Suppressor macrophage treated with lipopolysaccharide for 4 hours (primary cell): ENCODE measurements around the gene NPC1L1.

Experiments
- DNase-seq: peaks from one replicate; pipeline ENCODE4 v3.0.0-alpha.2; 2020

Gene NPC1L1

DNA sequence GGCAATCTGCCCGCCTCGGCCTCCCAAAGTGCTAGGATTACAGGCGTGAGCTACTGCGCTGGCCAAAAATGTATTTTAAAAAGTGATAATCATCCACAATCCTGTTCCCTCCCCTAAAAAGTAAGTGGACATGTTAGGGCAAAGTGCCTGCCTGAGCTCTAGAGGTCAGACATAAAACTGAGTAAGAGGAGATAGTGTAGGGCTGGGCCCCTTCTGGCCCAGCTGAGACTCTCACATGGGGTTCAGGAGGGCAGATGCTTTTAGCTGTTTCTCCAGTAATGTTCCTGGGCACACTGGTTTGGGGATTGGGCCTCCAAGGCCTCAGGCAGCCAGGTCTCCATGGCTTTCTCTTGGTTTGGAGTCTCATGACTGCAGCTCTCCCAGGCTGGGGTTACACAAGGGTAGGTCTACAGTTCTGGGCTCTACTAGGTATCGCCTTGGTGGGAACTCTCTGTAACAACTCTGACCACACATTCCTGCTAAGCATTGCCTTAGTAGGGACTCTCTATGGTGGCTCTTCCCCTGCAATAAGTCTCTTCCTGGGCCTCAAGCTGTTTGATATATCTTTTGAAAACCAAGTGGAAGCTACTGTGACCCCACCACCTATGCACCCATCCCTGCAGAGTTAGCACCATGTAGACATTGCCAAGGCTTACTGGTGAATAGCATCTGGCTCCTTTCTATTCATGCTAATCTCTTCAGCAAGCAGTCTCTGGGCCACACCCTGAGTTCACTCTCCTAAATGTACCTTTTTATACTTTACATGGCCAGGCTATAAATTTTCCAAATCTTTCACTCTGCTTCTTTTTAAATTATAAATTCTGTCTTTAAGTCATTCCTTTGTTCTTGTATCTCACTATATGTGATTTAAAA lies 43.7 kb downstream of the NPC1L1 start:
- DNase-seq, result no peak

DNA sequence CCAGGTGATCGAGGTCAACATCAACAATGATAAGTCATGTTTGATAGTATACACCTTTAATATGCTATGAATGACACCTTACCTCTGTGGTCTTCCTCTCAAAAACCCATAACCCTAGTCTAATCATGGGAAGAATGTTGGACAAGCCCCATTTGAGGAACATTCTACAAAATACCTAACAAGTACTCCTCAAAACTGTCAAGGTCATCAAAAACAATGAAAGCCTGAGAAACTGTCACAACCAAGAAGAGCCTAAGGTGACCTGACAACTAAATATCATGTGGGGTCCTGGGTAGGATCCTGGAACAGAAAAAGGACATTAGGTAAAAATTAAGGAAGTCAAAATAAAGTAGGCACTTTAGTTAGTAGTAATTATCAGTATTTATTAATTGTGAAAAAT lies 44.7 kb downstream of the NPC1L1 start:
- DNase-seq, result no peak

DNA sequence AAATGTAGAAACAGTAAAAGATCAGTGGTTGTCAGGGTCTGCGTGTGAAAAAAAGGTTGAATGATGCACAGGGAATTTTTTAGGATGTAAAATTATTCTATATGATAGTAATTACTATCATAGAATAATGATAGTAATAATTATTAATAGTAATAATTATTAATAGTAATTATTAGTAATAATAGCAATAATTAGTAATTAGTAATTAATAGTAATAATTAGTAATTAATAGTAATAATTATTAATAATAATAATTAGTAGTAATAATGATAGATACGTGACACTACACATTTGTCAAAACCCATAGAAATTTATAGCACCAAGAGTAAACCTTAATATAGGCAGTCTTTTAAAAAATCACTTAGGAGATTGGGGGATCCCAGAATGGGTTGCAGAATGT lies 46.2 kb downstream of the NPC1L1 start:
- DNase-seq, result no peak

DNA sequence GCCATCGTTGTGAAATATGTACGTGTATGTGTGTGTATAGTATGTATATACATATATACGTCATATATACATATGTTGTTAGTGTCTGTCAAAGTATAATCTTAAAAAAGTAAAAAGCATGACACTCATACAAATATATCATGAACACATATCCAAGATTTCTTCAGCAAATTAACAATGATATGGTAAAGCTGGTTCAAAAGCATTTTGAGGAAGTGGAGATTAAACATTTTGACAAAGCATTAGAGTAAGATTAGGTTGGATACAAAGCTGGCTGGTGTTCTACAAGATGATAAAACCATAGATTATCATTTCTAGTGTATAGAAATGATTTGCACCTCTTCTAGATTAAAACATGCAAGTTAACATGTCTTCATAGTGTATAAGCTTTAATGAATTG lies 49.9 kb downstream of the NPC1L1 start:
- peak; percentile 6 for DNase-seq

DNA sequence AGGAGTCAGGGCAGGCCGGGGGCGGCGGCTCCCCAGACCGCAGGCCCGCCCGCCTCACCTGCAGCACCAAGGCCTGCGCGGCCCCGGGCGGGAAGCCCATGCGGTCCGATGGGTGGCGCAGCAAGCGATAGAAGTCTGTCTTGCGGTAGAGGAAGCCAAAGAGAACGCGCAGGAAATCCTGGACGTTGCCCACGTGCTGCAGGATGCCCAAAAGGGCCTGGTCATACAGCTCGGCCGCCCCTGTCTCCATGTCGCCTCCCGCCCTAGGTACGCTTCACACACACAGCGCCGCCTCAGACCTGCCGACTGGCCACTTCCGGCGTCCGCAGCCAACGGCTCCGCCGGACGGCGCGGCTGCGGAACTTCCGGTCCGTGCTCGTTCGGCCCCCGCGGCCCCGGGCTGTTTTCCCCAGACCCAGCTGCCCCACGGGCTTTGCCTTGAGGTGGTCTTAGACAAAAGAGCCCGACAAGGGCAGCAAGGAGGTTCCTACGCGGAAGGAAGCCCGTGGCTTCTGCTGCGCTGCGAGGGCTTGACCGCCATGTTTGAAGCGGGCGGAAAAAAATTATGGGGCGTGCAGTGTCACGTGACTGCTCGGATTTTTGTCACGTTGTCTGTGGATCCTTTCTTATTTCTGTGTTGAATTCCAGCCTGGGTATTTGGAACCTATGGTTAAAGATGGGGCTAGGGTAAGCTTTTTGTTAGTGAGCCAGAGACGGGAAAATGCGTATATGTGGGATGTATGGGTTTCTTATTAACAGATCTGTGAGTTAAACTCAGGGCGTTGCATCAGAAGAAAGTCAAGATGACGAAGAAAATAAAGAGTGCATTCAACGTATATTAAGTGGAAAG lies 50.6 kb downstream of the NPC1L1 start, which contains the start of gene NUDCD3:
NUDCD3 (minus strand) TSS at position 308 of the 850 bp plus-strand sequence; CDS start at position 250, 58 bp downstream.
- peak; percentile 85 for DNase-seq

DNA sequence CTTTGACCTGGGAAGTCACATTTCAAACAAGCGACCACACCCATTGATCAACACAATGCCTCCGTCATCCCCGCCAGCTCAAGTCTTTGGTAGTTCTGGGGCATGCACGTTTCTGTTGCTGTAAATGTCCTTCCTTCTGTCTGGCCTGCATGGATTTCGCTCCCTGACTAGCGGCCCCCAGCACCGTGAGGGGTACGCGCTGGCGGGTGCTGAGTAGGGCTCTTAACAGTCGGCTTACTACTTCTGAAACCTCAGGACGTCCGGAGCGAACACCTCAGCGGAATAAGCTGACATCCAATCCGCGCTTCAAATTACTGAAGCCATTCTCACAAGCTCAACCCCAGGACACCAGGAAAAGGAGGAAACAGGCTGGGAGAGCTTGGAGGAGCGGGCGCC lies 51.2 kb downstream of the NPC1L1 start:
- peak; percentile 45 for DNase-seq

DNA sequence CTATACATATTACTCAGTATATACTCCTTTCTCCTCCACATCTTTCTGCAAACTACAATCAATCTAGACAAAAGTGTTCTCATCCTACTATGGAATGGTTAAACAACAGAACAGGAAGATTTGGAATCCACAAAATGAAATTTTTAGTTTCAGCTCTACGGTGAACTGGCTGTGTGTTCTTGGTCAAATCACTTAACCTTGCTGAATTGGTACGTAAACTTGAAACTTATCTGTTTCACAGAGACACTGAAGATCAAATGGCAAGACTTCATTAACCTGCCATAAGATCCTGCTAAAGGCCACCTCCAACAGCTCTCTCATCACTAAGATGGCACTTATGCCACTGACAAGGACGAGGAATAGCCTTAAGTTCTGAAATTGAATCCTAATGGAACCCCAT lies 52.2 kb downstream of the NPC1L1 start:
- no peak for DNase-seq

DNA sequence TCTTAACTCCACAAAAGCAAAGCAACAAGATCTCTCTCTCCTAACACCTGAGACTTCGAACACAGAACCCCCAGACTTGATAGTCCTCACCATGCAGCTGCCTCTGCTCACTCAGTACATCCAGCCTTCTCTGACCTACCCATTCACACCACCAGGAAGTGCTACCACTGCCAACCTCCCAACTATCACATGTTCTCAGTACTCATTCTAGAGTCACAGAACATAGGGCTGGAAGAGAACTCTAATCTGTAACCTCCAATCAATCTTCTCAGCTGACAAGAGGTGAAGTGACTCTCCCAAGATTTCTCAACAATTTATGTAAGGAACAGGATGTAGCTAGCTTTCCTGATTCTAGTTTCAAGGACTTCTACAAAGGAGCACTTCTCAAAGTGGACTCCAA lies 54.4 kb downstream of the NPC1L1 start:
- peak; percentile 43 for DNase-seq

DNA sequence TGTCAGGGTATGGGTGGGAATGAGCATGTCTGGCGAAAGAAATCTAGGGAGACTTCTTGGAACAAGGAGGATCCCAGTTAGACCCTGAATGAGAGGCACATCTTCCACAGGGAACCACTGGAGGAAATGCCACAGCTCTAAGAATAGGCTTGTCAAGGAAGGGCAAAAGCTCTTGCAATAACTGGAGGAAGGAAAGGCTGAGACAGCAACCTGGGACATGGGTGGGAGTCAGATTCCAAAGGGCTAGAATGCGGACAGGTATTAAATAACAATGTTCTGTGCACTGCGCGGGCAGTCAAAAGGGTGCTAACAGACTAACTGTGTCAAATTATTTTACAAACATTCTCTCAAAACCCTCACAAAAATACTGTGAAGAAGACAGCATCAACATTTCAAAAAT lies 55.1 kb downstream of the NPC1L1 start:
- DNase-seq, result no peak

DNA sequence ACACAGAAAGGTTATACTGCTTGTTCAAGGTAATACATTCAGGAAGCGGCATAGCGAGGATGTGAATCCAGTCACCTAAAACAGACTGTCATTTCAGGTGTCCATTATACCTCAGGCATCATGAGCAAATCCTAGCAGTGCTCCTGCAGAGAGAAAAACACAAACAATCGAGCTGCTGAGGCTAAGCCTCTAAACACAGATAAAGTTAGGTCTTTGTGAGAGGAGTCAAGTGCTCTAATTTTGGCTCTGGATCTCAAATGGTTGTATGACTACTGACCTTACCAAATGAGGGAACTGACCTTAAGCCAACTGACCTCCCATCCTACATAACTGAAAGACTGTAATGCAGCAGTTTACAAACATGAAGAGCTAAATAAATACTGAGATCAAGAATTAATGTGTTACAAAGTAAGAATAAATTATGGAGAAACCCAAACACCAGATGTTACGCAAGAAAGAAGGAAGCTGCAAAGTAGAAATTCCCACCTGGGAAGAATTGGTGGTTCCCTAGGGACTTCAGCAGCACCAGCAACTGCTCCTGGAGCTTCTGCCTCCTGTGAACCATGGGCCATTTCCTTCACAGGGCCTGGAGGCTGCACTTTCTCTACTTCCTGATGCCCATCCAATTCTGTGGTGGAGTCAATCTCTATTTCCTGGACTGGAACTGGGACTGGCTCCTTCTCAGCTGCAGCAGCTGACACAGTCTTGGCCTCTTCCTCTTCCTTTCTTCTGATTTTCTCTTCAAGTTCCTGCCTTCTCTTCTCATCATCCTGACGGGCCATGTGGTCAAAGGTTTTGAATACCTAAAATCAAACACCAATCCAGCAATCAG lies 56.4 kb downstream of the NPC1L1 start:
- no peak for DNase-seq

DNA sequence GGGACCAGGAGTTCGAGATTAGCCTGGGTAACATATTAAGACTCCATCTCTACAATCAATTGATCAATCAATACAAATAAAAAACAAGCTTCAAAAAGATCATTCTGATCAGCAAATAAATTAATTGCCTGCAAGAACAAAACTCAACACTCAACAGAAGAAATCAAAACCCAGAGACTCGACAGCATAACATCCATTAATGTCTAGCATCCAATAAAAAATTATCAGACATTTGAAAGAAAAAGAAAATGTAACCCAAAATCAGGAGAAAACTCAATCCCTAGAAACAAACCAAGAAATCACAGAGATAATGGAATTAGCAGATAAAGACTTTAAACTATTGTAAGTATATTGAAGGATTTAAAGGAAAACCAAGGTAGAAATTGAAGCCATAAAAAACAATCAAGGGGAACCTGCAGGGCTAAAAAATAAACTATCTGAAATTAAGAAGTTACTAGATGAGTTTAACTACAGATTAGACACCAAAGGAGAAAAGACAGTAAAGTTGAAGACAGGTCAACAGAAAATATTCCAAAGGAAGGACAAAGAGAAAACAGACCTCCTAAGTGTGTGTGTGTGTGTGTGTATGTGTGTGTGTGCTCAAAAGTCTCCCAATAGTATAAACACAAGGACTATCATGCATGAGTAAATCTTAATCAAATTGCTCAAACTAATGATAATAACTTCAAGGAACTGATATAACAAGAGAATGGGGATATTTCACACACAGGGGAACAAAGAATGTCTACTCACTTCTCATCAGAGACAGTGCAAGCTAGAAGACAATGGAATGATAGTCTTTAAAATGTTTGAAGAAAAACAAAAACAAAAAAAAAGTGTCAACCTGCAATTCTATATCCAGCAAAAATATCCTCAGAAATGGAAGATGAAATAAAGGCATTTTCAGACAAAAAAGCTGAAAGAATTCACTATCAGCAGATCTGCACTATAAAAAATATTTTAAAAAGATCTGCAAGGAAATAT lies 58.3 kb downstream of the NPC1L1 start:
- no peak for DNase-seq

DNA sequence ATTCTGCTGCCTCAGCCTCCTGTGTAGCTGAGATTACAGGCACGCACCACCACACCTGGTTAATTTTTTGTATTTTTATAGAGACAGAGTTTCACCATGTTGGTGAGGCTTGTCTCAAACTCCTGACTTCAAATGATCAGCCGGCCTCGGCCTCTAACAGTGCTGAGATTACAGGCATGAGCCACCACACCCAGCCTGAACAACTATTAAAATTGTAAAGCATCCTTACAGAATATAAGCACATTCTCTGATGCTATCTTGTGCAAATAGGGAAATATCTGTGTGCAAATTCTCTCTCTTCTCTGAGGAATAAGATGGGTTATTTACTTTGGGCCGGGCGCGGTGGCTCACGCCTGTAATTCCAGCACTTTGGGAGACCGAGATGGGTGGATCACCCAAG lies 63.2 kb downstream of the NPC1L1 start:
- no peak for DNase-seq

DNA sequence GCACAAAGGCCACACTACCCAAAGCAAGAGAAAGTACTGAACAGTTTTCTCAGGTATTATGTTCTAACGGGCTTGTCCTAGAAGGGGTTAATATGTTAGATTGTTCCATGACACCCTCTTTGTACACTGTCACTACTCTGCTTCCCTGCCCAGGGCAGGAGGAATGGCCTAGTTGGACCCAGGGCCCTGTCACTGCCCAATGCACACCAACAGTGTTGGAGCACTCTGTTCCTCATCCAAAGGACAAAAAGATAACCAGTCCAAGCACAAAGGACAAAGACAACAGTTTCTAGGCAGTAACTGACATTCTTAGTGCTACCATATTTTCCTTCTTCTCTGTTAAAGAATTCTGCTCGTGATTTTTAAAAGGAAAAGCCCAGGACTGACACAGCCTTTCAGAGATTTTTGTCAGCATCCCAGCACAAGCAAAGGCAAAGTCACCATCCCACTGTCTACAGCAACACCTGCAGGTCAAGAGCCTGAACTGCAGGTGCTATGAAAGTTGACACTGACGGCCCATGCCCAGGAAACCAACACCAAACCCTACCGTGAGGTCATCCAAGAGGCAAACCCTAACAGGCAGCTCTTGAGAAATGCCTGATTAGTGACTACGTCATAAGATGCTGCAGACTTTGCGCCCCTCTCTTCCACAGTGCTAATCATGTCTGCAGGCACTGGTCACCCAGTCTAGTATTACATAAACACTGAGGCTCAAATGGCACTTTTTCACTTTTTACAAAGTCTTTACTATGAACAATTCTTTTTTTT lies 63.9 kb downstream of the NPC1L1 start:
- DNase-seq, result peak; percentile 75

DNA sequence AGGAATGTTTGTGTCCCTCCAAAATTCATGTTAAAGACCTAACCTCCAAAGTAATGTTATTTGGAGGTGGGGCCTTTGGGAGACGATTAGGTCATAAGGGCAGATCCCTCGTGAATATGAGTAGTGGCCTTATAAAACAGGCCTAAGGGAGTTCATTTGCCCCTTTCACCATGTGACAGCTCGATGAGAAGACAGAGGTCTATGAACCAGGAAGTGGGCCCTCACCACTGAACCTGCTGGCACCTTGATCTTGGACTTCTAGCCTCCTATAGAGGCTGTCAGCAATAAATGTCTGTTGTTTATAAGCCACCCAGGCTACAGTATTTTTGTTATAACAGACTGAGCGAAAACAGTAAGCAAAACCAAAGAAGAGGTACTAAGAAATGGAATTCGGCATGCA lies 64.8 kb downstream of the NPC1L1 start:
- DNase-seq, result no peak

DNA sequence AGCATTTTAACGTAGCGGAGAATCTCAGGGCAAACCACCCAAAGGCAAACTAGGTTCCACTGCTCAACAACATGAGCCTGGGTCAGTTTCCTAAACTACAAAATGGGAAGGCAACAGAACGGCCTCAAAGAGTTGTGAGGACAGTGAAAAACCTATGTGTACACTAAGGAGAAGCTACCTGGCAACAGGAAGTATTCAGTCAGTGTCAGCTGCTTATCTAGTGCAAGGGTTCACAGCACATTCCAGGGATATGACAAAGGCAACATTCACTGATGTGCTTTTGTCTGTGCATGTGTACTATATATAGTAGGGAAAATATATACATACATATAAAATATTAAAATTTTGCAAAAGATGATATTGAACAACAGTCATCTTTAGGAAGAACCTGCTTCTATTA lies 67.8 kb downstream of the NPC1L1 start:
- no peak for DNase-seq

DNA sequence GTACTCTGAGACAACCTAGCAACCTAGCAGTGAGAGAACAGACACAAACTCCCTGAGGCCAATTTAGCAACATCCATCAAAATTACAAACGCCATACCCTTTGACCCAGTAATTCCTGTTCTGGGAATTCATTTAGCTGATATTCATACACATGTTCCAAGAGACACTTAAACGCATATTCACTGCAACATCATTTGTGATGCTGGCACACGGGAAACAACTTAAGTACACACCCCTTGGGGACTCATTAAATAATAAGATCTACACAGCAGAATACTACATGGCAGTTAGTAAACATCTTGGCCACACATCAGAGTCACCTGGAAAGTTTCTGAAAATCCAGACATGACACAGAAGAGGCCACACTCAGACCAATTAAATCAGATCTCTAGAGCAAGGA lies 68.3 kb downstream of the NPC1L1 start:
- no peak for DNase-seq

DNA sequence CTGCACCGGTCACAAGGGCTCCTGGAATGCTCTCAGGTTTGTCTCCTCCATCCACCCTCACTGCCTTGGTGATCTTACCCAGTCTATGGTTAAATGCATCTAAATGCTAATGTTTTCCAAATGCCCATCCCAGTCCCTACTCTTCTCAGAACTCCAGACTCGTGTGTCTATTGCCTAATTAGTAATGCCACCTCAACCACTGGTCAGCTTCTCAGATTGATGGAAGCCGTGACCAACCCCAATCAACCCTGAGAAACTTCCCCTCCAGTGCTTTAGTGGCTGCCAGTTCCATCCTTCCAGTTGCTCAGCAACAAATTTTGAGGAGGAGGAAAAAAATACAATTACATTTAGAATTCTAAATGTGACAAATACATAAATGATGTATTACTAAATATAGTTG lies 69.3 kb downstream of the NPC1L1 start:
- no peak for DNase-seq

DNA sequence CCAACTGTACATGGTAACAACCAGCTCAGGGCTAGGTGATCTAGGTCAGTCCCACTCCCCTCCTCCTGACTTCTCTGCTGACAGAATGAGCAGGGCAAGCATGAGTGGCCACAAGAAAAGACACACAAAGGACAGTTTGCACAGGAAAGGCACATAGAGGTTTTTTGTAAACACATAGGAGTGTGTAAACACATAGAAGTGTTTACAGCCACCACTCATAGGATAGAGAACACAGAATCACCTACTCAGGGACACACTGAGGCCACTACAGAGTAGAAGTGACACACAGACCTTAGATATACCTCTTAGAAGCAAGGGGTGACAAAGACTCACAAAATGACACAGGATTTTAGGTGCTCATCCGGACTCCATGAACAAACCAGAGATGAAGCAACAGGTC lies 69.7 kb downstream of the NPC1L1 start:
- no peak for DNase-seq

DNA sequence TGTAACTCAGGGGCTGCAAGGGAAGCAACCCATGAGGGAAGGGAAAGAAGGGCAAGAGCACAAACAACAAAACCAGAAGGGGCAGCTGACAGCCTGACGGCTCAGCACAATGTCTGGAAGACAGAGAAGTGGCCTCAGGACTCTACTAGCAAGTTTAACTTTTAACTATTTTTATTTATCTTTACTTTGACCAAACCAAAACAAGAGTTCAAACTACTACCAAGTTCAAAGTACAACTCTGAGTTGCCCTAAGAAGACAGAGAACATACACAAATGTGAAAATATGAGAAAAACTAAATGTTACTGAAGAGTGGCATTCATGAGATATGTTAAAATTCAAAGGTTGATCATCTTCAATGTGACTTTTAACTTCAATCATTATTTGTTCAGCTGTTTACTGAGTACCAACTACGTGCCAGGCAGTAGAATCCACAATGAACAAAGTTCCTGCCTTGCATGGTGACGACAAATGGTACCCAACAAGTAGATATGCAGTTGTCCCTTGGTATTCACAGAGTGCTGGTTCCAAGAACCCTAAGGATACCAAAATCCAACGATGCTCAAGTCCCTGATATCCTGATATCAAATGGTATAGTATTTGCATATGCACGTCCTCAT lies 70.4 kb downstream of the NPC1L1 start:
- DNase-seq, result no peak

DNA sequence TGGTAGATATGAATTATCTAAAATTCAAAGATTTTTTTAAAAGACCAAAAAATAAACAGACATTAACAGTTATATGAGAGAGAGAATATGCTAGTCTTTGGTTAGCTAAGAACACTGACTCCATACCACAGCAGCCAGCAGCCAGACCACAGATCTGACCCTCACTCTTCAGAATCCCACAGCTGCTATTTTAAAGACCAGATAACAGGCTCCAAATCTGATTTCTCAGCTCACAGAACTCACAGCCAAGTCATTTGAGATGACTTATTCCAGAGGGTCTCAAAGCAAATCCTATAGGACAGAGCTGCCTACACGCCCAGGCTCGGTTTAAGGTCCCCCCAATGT lies 71.0 kb downstream of the NPC1L1 start:
- no peak for DNase-seq
